Activated CD4-positive, alpha-beta T cell treated with anti-CD3 and anti-CD28 coated beads for 36 hours (primary cell): ENCODE results near the gene MTMR1. TPM values are rescaled to one million over a fixed set of nuclear protein-coding genes. Genes with fewer than 3 reads are reported as not detected.

Experiments
- ATAC-seq: fragments of 200-7000 bp; cut with Tn5 transposase; one replicate; pipeline ENCODE4 v1.10.0; 2021; ENCODE audit warnings: mild to moderate bottlenecking, moderate library complexity
- CTCF ChIA-PET: fragments of 350-600 bp; sonication (Branson Sonifier 250); formaldehyde crosslinking; loops from one replicate; lab custom pipeline; 2021; ENCODE audit warnings: antibody characterized with exemption; lab: Charles Lee
- POLR2A ChIA-PET: fragments of 350-600 bp; sonication (Branson Sonifier 250); formaldehyde crosslinking; loops from one replicate; lab custom pipeline; 2021; ENCODE audit warnings: antibody characterized with exemption, inconsistent platforms; lab: Charles Lee
- DNase-seq: peaks from one replicate; pipeline ENCODE4 v3.0.0-alpha.2; 2020
- H3K27ac Mint-ChIP-seq: one replicate; pipeline ENCODE4 v1.8.0; 2021; ENCODE audit warnings: mixed read lengths
- H3K27me3 Mint-ChIP-seq: one replicate; pipeline ENCODE4 v1.8.0; 2021; ENCODE audit warnings: mixed read lengths
- H3K36me3 Mint-ChIP-seq: one replicate; pipeline ENCODE4 v1.8.0; 2021; ENCODE audit warnings: low read depth, mixed read lengths
- H3K4me1 Mint-ChIP-seq: one replicate; pipeline ENCODE4 v1.8.0; 2021; ENCODE audit warnings: mixed read lengths
- H3K4me3 Mint-ChIP-seq: one replicate; pipeline ENCODE4 v1.8.0; 2021; ENCODE audit warnings: mild to moderate bottlenecking, moderate library complexity, mixed read lengths
- H3K9me3 Mint-ChIP-seq: one replicate; pipeline ENCODE4 v1.8.0; 2021; ENCODE audit warnings: low read depth, mixed read lengths
- intact Hi-C, 2 experiments: fragments of 100-400 bp; cut with DNase I in 1 of 2; cut with micrococcal nuclease in 1 of 2; formaldehyde crosslinking; loops; one replicate each; pipeline versions ENCODE4 v1.14.2 to v1.15.1; 2022 to 2024; cut with DNase I, micrococcal nuclease
- total RNA-seq, 2 experiments: library from RNA; stranded (reverse); gene quantifications; one replicate each; pipeline ENCODE4 v1.2.3, GENCODE V29; 2021

Gene MTMR1
- 10 to 100 TPM; 41.9 to 42.0 TPM for total RNA-seq

DNA sequence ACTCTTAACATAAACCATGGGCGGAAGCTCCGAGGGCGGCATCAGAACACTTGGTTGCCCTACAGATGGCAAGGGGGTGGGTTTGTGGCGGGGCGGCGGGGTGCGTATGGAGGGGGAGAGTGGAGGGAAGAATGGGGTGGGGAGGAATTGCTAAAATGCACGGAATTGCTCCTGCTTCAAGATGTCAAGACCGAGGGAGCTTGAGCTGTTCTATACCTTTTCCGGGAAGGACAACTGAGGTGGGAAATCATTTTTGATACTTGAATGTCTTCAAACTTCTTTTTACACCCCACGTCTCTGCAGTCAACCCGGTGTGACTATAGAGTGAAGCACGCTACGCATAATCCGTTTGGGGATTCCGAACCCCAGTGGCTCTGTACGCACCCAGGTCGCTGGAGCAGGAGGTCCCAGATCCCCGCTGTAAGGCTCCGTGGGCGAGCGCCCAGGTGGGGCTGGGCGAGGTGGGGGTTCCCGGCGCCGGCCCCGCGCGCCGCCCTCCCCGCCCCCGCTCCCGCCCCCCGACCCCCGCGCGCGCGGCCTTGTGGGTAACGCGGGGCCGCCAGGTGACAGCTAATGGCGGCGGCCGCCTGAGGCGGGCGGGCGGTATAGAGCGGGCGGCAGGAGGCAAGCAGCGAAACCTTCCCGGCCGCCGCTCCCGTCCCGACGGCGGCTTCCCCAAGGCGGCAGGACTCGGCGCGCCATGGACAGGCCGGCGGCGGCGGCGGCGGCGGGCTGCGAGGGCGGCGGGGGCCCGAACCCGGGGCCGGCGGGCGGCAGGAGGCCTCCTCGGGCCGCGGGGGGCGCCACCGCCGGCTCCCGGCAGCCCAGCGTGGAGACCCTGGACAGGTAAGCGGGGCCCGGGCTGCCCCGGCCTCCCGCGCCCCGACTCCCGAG, at the start of gene MTMR1:
Gene MTMR1 (plus strand): TSS at position 566 of the 894 bp plus-strand sequence. CDS start 135 bp downstream, at position 701.
- peaks cover 27% of the 10 kb centered on the region for H3K36me3 Mint-ChIP-seq
- intact Hi-C loops = loop anchor here (1.0 to 10.0 kb wide), 10 partner anchors 118 to 1171 kb away; partner anchors contain the start of genes MAMLD1 (in 2 of the 2), EOLA2 (in 1 of the 2), HMGB3 (in 1 of the 2) and MTM1 (in 1 of the 2)
- peak; percentile 12 for ATAC-seq
- peak within 1 kb of the TSS; percentile 98 for H3K27ac Mint-ChIP-seq
- DNase-seq = peak; percentile 68
- peaks cover 69% of the 10 kb centered on the region for H3K4me1 Mint-ChIP-seq
- H3K9me3 Mint-ChIP-seq = no peaks in the 10 kb centered on the region
- POLR2A ChIA-PET = interaction anchor here (1.5 kb wide), 1 partner anchor 754 kb away, joined by 4 read pairs; the partner anchor contains the start of gene EOLA2
- H3K27me3 Mint-ChIP-seq = no peaks in the 10 kb centered on the region
- peak within 1 kb of the TSS; percentile 88 for H3K4me3 Mint-ChIP-seq
- CTCF ChIA-PET = interaction anchor here (1.4 to 2.1 kb wide), 4 partner anchors 10 to 213 kb away, joined by 3 to 13 read pairs (median 10); no protein-coding TSS in a partner anchor

DNA sequence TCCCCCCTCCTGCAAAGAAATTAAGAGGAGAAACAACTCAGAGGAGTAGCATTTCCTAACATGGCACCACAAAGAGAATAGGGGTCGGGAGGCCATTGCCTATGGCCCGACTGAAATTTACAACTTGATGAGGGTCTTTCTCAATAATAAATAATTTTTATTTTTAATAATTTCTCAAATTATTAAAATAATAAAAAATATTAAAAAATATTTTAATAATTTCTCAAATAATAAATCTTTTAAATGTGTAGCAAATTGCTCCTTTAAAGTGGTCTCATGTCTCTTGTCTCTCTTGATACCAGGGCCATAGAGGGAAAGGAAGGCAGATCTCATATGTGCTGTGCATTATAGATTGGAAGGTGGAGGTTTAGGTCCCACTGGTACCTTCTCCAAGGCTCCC, 49.2 kb upstream of the MTMR1 start:
- ATAC-seq (no peak), DNase-seq (no peak)
- Mint-ChIP-seq H3K4me3 (no peak overlapping the region), H3K27me3 (no peaks in the 10 kb centered on the region), H3K9me3 (no peaks in the 10 kb centered on the region), H3K4me1 (no peaks in the 10 kb centered on the region), H3K27ac (no peak overlapping the region), H3K36me3 (peaks cover 4% of the 10 kb centered on the region)
- POLR2A ChIA-PET = no interaction called here
- CTCF ChIA-PET = no interaction called here
- intact Hi-C loops = no loop called here

DNA sequence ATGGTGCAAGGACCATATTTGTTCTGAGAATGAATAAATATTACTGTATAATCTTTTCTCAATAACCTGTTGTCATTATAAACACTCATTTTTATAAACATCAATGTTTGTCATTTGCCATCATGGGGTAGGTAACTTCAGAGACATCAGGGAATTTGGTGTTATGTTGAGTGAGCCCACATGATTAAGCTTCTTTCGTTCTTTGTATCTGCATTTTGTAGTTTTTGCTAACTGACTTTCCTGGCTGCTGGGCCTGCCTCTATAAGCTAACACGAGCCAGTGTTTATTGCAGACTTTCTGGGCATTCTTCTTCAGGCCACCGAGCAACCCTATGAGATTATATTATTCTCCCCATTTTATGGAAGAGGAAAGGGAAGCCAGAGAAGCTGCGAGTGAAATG, 48.8 kb upstream of the MTMR1 start:
- H3K27ac Mint-ChIP-seq = no peak overlapping the region

DNA sequence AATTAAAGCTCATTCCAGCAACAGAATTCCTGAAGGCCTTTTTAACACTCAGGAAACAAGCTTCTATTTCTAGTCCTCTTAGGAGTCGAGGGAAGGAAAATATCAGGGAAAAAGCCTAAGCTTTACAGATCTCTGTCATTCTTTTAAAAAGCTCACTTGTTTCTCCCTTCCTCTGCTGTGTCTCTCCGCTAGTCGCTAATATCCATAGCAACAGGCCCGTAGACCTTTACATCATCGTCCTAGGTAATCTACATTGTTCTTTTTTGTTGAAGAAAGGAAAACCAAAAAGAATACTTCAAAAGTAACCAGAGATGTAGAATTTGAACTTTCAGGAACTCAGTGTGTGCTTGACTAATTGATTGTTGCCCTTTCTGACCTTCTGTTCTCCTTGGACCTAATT, 45.9 kb upstream of the MTMR1 start:
- H3K27ac Mint-ChIP-seq = no peak overlapping the region
- H3K9me3 Mint-ChIP-seq = no peaks in the 10 kb centered on the region
- no peak for ATAC-seq
- intact Hi-C loops = no loop called here
- H3K4me1 Mint-ChIP-seq = peaks cover 10% of the 10 kb centered on the region
- no peaks in the 10 kb centered on the region for H3K27me3 Mint-ChIP-seq
- H3K4me3 Mint-ChIP-seq = no peak overlapping the region
- ChIA-PET POLR2A (no interaction called here), CTCF (interaction anchor here (1.1 kb wide), 1 partner anchor 13 kb away, joined by 4 read pairs; no protein-coding TSS in a partner anchor)
- peaks cover 10% of the 10 kb centered on the region for H3K36me3 Mint-ChIP-seq
- no peak for DNase-seq

More for the DNA sequence above, 48.8 kb upstream of the MTMR1 start:
- no peak overlapping the region for H3K4me3 Mint-ChIP-seq
- ATAC-seq = no peak
- H3K36me3 Mint-ChIP-seq = peaks cover 6% of the 10 kb centered on the region
- DNase-seq = no peak
- CTCF ChIA-PET = interaction anchor here (1.7 kb wide), 1 partner anchor 39 kb away, joined by 4 read pairs; no protein-coding TSS in a partner anchor
- no peaks in the 10 kb centered on the region for H3K9me3 Mint-ChIP-seq
- no peaks in the 10 kb centered on the region for H3K27me3 Mint-ChIP-seq
- intact Hi-C loops = no loop called here
- H3K4me1 Mint-ChIP-seq = peaks cover 4% of the 10 kb centered on the region
- POLR2A ChIA-PET = no interaction called here

DNA sequence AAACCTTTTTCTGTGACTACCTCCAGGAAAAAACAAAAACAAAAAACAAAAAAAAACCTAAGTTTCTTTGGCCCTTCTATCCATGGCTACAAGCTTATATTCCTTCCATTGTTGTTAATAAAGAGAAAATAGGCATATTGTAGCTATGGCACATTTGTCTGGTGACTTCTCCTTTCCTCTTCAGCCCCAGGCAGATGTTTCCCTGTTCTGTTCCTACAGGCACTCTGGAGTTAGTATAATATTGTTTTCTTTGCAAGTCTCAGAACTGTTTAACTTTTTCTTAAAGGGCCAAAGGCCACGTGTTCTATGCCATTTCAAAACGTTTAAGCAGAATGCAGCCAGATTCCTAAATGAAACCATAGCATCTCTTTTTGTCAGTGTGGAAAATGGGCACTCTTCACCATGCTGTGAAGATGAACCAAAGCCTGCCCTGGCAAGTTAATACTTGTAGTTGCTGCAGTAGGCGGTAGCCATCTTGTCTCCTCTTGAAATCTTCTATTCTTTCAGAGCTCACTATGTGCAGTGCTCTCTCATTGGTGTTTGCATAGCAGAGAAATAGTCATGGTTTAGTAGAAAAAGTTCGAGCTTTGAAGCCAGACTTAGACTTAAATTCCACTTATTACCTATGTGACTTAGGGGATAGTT, 44.8 kb upstream of the MTMR1 start:
- H3K4me3 Mint-ChIP-seq = no peak overlapping the region

DNA sequence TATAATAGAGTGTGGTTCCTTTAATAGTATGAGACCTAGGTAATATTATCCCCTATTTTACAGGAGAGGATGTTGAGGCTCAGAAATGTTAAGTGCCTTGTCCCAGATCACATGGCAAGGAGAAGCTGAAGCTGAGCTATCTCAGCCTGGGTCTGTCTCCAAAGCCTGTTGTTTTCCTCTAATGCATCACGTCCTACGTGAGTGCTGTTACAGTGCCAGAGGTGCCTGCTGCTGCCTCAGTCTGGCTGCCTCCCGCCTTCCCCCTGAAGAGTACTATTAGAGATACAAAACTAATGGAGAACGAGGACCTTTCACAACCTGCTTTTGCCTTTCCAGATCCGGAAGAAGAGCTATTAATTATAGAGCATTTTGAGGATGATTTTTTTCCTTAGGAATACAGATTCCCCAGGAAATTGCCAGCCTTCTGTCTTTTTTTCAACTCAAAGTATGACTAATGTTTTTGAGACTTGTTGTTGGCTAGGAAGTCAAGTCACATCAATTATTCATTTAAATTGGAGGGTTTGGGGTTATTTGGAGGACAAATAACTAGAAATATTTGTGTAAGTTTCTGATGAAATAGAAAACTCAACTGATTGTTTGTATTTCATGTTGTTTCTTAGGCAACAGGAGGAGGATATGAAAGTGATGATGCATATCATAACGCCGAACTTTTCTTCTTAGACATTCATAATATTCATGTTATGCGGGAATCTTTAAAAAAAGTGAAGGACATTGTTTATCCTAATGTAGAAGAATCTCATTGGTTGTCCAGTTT, 43.9 kb upstream of the MTMR1 start:
- Mint-ChIP-seq H3K36me3 (peaks cover 12% of the 10 kb centered on the region), H3K9me3 (no peaks in the 10 kb centered on the region), H3K27ac (peak overlapping the region; percentile 58), H3K27me3 (no peaks in the 10 kb centered on the region), H3K4me3 (no peak overlapping the region), H3K4me1 (peaks cover 10% of the 10 kb centered on the region)
- POLR2A ChIA-PET = no interaction called here
- no peak for DNase-seq
- intact Hi-C loops = no loop called here
- CTCF ChIA-PET = interaction anchor here (1.0 to 1.1 kb wide), 2 partner anchors 14 to 34 kb away, joined by 3 to 6 read pairs; no protein-coding TSS in a partner anchor
- no peak for ATAC-seq

More for the DNA sequence above, 44.8 kb upstream of the MTMR1 start:
- CTCF ChIA-PET = interaction anchor here (1.1 kb wide), 1 partner anchor 35 kb away, joined by 3 read pairs; no protein-coding TSS in a partner anchor
- POLR2A ChIA-PET = interaction anchor here (0.7 kb wide), 1 partner anchor 449 kb away, joined by 4 read pairs; no protein-coding TSS in a partner anchor
- H3K27me3 Mint-ChIP-seq = no peaks in the 10 kb centered on the region
- ATAC-seq (no peak), DNase-seq (no peak)
- intact Hi-C loops = no loop called here
- H3K27ac Mint-ChIP-seq = no peak overlapping the region
- H3K4me1 Mint-ChIP-seq = peaks cover 10% of the 10 kb centered on the region
- H3K9me3 Mint-ChIP-seq = no peaks in the 10 kb centered on the region
- H3K36me3 Mint-ChIP-seq = peaks cover 12% of the 10 kb centered on the region

DNA sequence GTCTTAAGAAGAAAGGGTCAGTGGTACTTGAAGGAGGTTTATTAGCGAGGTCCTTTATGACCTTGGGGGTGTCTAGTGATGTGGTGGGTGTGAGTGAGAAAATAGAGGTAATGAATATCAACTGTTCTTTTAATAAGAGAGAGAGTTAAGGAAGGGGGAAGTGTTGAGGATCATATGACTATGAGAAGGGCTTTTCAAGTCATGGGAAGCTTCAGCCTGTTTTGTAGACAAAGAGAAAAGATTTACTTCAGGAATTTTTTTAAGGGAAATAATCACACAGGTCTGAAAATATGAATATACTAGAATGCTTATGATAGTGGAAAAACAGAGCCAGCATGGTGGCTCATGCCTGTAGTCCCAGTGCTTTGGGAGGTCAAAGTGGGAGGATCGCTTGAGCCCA, 41.3 kb upstream of the MTMR1 start:
- no peak overlapping the region for H3K4me3 Mint-ChIP-seq
- H3K9me3 Mint-ChIP-seq = no peaks in the 10 kb centered on the region
- no peaks in the 10 kb centered on the region for H3K27me3 Mint-ChIP-seq
- peak overlapping the region; percentile 4 for H3K27ac Mint-ChIP-seq
- POLR2A ChIA-PET = no interaction called here
- H3K4me1 Mint-ChIP-seq = peaks cover 10% of the 10 kb centered on the region
- H3K36me3 Mint-ChIP-seq = peaks cover 15% of the 10 kb centered on the region
- CTCF ChIA-PET = no interaction called here
- ATAC-seq = no peak
- DNase-seq = no peak
- intact Hi-C loops = no loop called here

DNA sequence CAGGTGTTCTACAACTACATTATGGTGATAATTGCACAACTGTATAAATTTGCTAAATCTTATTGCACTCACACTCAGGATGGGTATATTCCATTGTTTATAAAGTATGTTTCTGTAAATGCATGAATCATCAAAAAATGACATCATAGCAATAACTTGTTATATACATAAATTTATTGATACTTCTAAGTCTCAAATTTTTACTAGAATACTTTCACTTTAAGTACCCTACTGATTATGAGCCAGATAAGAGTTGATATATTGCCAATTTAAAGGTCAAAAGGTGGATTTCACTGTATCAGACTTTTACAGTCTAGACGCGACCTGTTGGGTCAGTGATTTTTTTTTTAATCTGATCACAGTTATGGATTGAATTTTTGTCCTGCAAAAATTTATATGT, 37.4 kb upstream of the MTMR1 start:
- DNase-seq = no peak
- CTCF ChIA-PET = no interaction called here
- peaks cover under 1% of the 10 kb centered on the region for H3K4me1 Mint-ChIP-seq
- no peaks in the 10 kb centered on the region for H3K9me3 Mint-ChIP-seq
- POLR2A ChIA-PET = no interaction called here
- peaks cover 15% of the 10 kb centered on the region for H3K36me3 Mint-ChIP-seq
- intact Hi-C loops = no loop called here
- no peak overlapping the region for H3K4me3 Mint-ChIP-seq
- ATAC-seq = no peak
- no peak overlapping the region for H3K27ac Mint-ChIP-seq
- H3K27me3 Mint-ChIP-seq = no peaks in the 10 kb centered on the region

DNA sequence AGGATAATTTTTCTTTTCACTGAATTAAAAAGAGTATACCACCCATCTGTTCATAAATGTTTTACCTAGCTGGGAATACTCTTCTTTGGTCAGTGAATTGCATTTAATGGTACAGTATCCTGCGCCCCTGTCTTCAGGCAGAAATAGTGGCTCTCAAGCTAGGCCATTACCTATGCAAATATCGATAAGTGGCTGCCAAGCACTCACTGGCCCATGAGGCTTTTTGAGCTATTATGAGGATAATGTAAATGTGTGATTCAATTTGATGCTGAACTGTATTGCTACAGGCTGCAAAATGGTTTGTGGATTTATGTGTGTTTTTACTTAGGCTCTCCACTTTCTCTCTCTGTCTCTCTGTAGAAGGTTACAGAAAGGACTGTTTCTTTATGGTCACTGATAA, 30.1 kb upstream of the MTMR1 start:
- ChIA-PET CTCF (interaction anchor here (1.0 to 1.1 kb wide), 2 partner anchors 11 to 52 kb away, joined by 3 to 4 read pairs; no protein-coding TSS in a partner anchor), POLR2A (no interaction called here)
- Mint-ChIP-seq H3K9me3 (no peaks in the 10 kb centered on the region), H3K4me1 (no peaks in the 10 kb centered on the region), H3K36me3 (peaks cover 28% of the 10 kb centered on the region), H3K27me3 (no peaks in the 10 kb centered on the region), H3K4me3 (no peak overlapping the region), H3K27ac (no peak overlapping the region)
- DNase-seq = no peak
- intact Hi-C loops = no loop called here
- ATAC-seq = no peak

DNA sequence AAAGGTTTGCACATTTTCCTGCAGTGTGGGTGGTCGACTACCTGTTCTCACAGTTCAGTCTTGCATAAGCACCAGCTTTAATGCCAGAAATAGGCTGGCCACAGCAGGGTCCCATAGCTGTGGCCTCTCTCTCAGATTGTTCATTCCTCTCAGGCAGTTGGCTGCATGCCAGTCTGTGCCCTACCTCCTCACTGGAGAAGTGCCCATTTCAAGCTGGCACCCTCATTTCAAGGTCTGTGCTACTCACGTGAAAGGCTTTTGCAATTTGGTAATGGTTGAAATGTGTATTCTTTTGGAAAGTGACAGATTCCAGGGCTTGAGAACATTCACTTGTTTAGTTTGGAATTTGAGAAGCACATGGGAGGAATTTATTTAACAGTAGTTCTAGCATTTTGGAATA, 28.9 kb upstream of the MTMR1 start:
- H3K36me3 Mint-ChIP-seq = peaks cover 33% of the 10 kb centered on the region
- no peak overlapping the region for H3K27ac Mint-ChIP-seq
- DNase-seq = no peak
- H3K4me1 Mint-ChIP-seq = no peaks in the 10 kb centered on the region
- no peak for ATAC-seq
- intact Hi-C loops = no loop called here
- no peak overlapping the region for H3K4me3 Mint-ChIP-seq
- H3K9me3 Mint-ChIP-seq = no peaks in the 10 kb centered on the region
- POLR2A ChIA-PET = no interaction called here
- CTCF ChIA-PET = no interaction called here
- no peaks in the 10 kb centered on the region for H3K27me3 Mint-ChIP-seq

DNA sequence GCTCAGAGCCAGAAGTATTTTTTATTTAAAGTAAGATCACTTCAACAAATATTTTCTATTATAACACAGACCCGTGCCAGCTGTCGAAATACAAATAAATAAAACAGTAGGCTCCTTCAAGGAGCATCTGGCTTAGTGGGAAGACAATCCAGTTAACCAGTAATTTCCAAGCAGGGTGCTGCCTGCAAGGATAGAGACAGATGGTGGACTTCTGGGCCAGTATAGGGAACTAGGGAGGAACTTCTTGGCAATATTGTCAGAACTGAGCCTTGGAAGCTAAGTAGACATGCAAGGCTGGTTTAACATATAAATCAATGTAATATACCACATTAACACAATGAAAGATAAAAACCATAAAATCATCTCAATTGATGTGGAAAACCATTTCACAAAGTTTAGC, 17.0 kb upstream of the MTMR1 start:
- no peak for DNase-seq
- Mint-ChIP-seq H3K36me3 (no peaks in the 10 kb centered on the region), H3K27me3 (no peaks in the 10 kb centered on the region), H3K27ac (no peak overlapping the region), H3K4me1 (no peaks in the 10 kb centered on the region), H3K9me3 (no peaks in the 10 kb centered on the region), H3K4me3 (no peak overlapping the region)
- intact Hi-C loops = no loop called here
- POLR2A ChIA-PET = no interaction called here
- CTCF ChIA-PET = interaction anchor here (0.8 to 1.0 kb wide), 3 partner anchors 23 to 261 kb away, joined by 3 read pairs; no protein-coding TSS in a partner anchor
- ATAC-seq = no peak
